ENCODE data around the gene FOXL3. TPM values are rescaled to one million over a fixed set of nuclear protein-coding genes. Genes with fewer than 3 reads are reported as not detected.
A peak's percentile ranks its signal among the peaks of the same experiment; 100 is the strongest.

Gene FOXL3
- total and polyA plus RNA-seq, 2 donors from 2014 or later, result not detected

DNA sequence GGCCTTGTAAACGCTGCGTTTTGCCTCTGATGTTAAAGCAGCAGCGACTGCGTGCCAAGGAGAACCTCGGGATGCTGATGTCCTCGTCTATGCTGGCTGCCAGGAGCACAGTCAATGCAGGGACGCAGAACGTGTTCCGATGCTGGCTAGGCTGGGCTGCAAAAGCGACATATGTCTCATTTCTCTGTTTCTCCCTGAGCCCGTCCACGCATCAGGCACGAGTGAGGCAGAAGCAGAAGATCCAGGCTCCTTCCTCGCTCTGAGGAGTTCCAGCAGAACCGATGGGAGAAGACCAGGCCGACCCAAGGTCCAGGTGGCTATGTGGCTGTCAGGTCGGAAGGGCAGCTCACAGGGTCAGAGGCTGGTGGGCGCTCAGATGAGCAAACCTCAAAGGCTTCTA is 3.7 kb upstream of the FOXL3 start:
- FAIRE-seq (no peak), DNase-seq (peak in 1 of 5 donors; percentile 29)
- intact Hi-C loops (cut with DNase I), result no loop called here

DNA sequence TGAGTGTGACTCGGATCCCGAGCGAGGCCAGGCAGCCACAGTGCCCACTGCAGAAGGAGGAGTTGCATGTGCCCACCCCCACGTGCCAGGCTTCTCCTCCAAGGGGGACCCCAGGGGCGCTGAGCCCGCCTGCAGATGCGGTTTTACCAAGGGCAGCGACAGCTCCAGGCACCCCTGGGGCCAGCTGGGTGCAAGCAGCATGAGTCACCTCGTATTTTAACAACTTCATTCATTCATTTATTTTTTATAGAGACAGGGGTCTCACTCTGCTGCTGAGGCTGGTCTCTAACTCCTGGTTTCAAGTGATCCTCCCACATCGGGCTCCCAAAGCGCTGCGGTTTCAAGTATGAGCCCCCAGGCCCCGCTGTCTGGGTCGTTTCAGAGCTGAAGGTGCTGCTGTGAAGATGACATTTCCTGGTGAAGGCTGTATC is 1.3 kb upstream of the FOXL3 start:
- H3K4me3 ChIP-seq (ENCODE audit: low read length in 3 of 3), result no peak overlapping the region
- H3K27me3 ChIP-seq (ENCODE audit: control insufficient read depth, insufficient read depth, low read length), result peaks cover 18% of the 10 kb centered on the region
- FAIRE-seq (no peak), DNase-seq (peak in 1 of 5 donors; percentile 66)
- no peaks in the 10 kb centered on the region for H3K36me3 ChIP-seq (ENCODE audit: control insufficient read depth in 2 of 3, insufficient read depth in 3 of 3, low read length in 3 of 3)
- intact Hi-C loops (cut with DNase I), result no loop called here
- H3K9me3 ChIP-seq (ENCODE audit: control insufficient read depth in 2 of 3, insufficient read depth in 1 of 3, low read length in 3 of 3), result no peaks in the 10 kb centered on the region
- no peak overlapping the region for H3K9ac ChIP-seq (ENCODE audit: low read length in 3 of 3)
- TF ChIP-seq, protein P1, sequence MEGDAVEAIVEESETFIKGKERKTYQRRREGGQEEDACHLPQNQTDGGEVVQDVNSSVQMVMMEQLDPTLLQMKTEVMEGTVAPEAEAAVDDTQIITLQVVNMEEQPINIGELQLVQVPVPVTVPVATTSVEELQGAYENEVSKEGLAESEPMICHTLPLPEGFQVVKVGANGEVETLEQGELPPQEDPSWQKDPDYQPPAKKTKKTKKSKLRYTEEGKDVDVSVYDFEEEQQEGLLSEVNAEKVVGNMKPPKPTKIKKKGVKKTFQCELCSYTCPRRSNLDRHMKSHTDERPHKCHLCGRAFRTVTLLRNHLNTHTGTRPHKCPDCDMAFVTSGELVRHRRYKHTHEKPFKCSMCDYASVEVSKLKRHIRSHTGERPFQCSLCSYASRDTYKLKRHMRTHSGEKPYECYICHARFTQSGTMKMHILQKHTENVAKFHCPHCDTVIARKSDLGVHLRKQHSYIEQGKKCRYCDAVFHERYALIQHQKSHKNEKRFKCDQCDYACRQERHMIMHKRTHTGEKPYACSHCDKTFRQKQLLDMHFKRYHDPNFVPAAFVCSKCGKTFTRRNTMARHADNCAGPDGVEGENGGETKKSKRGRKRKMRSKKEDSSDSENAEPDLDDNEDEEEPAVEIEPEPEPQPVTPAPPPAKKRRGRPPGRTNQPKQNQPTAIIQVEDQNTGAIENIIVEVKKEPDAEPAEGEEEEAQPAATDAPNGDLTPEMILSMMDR (IDR thresholded peaks at IDR 0.05; ENCODE audit: borderline replicate concordance, extremely low read depth, insufficient read depth), result no peak
- no peaks in the 10 kb centered on the region for H3K4me1 ChIP-seq (ENCODE audit: control insufficient read depth in 2 of 3, insufficient read depth in 2 of 3, low read depth in 1 of 3, low read length in 3 of 3)
- H3K27ac ChIP-seq (ENCODE audit: low read depth in 2 of 2, low read length in 2 of 2), result no peak overlapping the region

More for the DNA sequence above, 3.7 kb upstream of the FOXL3 start:
- H3K36me3 ChIP-seq (ENCODE audit: control insufficient read depth in 2 of 3, insufficient read depth in 3 of 3, low read length in 3 of 3), result no peaks in the 10 kb centered on the region
- H3K9me3 ChIP-seq (ENCODE audit: control insufficient read depth in 2 of 3, insufficient read depth in 1 of 3, low read length in 3 of 3), result no peaks in the 10 kb centered on the region
- no peak overlapping the region for H3K9ac ChIP-seq (ENCODE audit: low read length in 3 of 3)
- H3K27me3 ChIP-seq (ENCODE audit: control insufficient read depth, insufficient read depth, low read length), result peaks cover 9% of the 10 kb centered on the region
- TF ChIP-seq, protein P1 (IDR thresholded peaks at IDR 0.05; ENCODE audit: borderline replicate concordance, extremely low read depth, insufficient read depth), result no peak
- no peaks in the 10 kb centered on the region for H3K4me1 ChIP-seq (ENCODE audit: control insufficient read depth in 2 of 3, insufficient read depth in 2 of 3, low read depth in 1 of 3, low read length in 3 of 3)
- no peak overlapping the region for H3K27ac ChIP-seq (ENCODE audit: low read depth in 2 of 2, low read length in 2 of 2)
- no peak overlapping the region for H3K4me3 ChIP-seq (ENCODE audit: low read length in 3 of 3)

DNA sequence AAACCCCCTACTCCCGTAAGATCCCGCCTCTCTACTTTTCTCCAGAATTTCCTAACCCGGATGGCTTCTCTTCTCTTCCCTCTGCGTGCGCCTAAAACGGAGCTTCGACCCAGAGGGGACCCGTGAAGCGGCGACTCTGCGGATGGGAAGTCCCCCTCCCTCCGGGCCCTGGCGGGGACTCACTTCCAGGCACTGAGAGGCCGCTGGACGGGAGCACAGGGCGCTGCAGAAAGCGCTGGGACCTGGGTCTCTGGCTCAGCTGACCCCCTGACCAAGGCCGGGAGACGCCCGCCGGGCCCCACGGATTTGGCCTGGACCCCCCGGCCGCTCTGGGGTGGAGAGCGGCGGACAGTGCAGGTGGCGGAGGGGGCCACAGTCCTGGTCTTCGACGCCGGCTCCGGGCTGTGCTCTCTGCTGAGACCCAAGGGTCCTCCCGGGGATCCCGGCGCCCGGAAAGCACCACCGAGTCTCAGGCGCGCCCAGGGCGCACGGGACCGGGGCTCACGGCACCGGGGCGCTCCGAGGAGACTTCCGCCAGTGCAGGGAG is 688 bp upstream of the FOXL3 start:
- DNase-seq, result peak in 1 of 5 donors; percentile 60
- Histone ChIP-seq H3K36me3 (ENCODE audit: control insufficient read depth in 2 of 3, insufficient read depth in 3 of 3, low read length in 3 of 3) (no peaks in the 10 kb centered on the region), H3K27me3 (ENCODE audit: control insufficient read depth, insufficient read depth, low read length) (peaks cover 18% of the 10 kb centered on the region), H3K27ac (ENCODE audit: low read depth in 2 of 2, low read length in 2 of 2) (no peak overlapping the region), H3K9me3 (ENCODE audit: control insufficient read depth in 2 of 3, insufficient read depth in 1 of 3, low read length in 3 of 3) (no peaks in the 10 kb centered on the region), H3K9ac (ENCODE audit: low read length in 3 of 3) (no peak overlapping the region), H3K4me3 (ENCODE audit: low read length in 3 of 3) (no peak overlapping the region), H3K4me1 (ENCODE audit: control insufficient read depth in 2 of 3, insufficient read depth in 2 of 3, low read depth in 1 of 3, low read length in 3 of 3) (peaks cover 0 to 3% (median 0%) of the 10 kb centered on the region in 3 donors)
- intact Hi-C loops (cut with DNase I), result no loop called here
- TF ChIP-seq, protein P1 (IDR thresholded peaks at IDR 0.05; ENCODE audit: borderline replicate concordance, extremely low read depth, insufficient read depth), result no peak
- no peak for FAIRE-seq

Measured in kidney (tissue), 14 donors.